Lung (tissue), 12 donors: ENCODE data around the gene LPCAT2. TPM values are rescaled to one million over a fixed set of nuclear protein-coding genes. Genes with fewer than 3 reads are reported as not detected.

ENCODE experiments used
- ATAC-seq: fragments of 200-7000 bp; cut with Tn5 transposase; one replicate; pipeline ENCODE4 v1.9.1; 2020; ENCODE audit warnings: moderate number of reproducible peaks; ENCODE audit not compliant: insufficient read depth, low FRiP score
- DNase-seq, 3 donors: peaks; one replicate each; pipeline ENCODE4 v3.0.0-alpha.2; 2013 to 2017
- H3K27ac ChIP-seq, 2 donors: one replicate each; pipeline ENCODE4 v1.5.1; 2013; ENCODE audit warnings: mild to moderate bottlenecking in 2 of 2, moderate library complexity in 2 of 2, control low read depth in 1 of 2, inconsistent platforms in 1 of 2, low read depth in 1 of 2, low read length in 1 of 2
- H3K27me3 ChIP-seq, 3 donors: one replicate each; pipeline ENCODE4 v1.5.1; 2013; ENCODE audit warnings: low read length in 2 of 3; ENCODE audit not compliant: control insufficient read depth in 3 of 3, insufficient read depth in 3 of 3
- H3K36me3 ChIP-seq, 4 donors: one replicate each; pipeline ENCODE4 v1.5.1; 2013; ENCODE audit warnings: low read length in 4 of 4, mild to moderate bottlenecking in 1 of 4, moderate library complexity in 1 of 4; ENCODE audit not compliant: control insufficient read depth in 4 of 4, insufficient read depth in 4 of 4
- H3K4me1 ChIP-seq, 5 donors: one replicate each; pipeline ENCODE4 v1.5.1; 2013; ENCODE audit warnings: low read length in 5 of 5, mild to moderate bottlenecking in 2 of 5, moderate library complexity in 1 of 5; ENCODE audit not compliant: control insufficient read depth in 5 of 5, insufficient read depth in 5 of 5
- H3K4me3 ChIP-seq: one replicate; pipeline ENCODE4 v1.5.1; 2013; ENCODE audit warnings: mild to moderate bottlenecking, control low read depth, moderate library complexity
- H3K9ac ChIP-seq, 2 donors: one replicate each; pipeline ENCODE4 v1.5.1; 2013; ENCODE audit warnings: low read length in 2 of 2, control low read depth in 1 of 2; ENCODE audit not compliant: insufficient read depth in 1 of 2
- H3K9me3 ChIP-seq, 4 donors: one replicate each; pipeline ENCODE4 v1.5.1; 2013; ENCODE audit warnings: low read length in 3 of 4, mild to moderate bottlenecking in 1 of 4, moderate library complexity in 1 of 4; ENCODE audit not compliant: control insufficient read depth in 4 of 4, insufficient read depth in 3 of 4
- WGBS, 2 donors: extraction: QIAGEN DNeasy Blood & Tissue Kit; methylation state at CpG; one replicate each; pipeline ENCODE4 v1.1.7; 2013; 5-methylcytosine and 5-hydroxymethylcytosine counted together
- polyA plus RNA-seq, 2 donors: library from polyadenylated mRNA; stranded (reverse); fragments of 200-250 nt; gene quantifications; one replicate each; pipeline ENCODE4 v1.2.1, GENCODE V29; 2013
- total RNA-seq, 2 donors: library from RNA; depleted of rRNA in 1 of 2; stranded (reverse); fragments of >200 nt in 1 of 2; gene quantifications; one replicate each; pipeline ENCODE4 v1.2.1, GENCODE V29; 2014 to 2021
- TF ChIP-seq, protein P1 (sequence below): IDR thresholded peaks from 2 replicates; pipeline ENCODE4 v1.5.1; 2012; ENCODE audit warnings: mild to moderate bottlenecking; ENCODE audit errors: control extremely low read depth, extremely low read depth
- donor health status: control.
- donor health status: control.
- donor health status: Bipolar disorder and iron deficiency.
- donor health status: healthy.
- donor health status: DM: yes; HTN: yes; CAD: no.

Gene LPCAT2
- total and polyA plus RNA-seq, 4 donors, result 9.5 to 25.3 (median 19.4) TPM

DNA sequence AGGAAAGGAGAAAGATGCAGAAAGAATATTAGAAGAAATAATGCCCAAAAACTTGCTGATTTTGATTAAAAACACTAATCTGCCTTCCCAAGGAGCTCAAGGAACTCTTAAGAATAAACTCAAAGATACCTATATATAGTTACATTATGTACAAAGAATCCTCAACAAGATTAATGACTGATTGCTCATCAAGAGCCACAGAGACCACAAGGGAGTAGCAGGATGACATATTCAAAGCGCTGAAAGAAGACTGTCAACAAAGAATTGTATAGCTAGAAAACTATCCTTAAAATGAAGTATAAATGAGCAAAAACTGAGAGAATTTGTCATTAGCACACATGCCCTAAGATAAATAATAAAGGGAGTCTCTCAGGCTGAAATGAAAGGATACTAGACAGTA is 6.2 kb downstream of the LPCAT2 start:
- peaks cover 0 to 19% (median 0%) of the 10 kb centered on the region in 4 donors for H3K36me3 ChIP-seq
- no peak overlapping the region for H3K9ac ChIP-seq
- 91 to 95% methylated on average over 1 of the region's 1 CpG for WGBS, 2 donors
- TF ChIP-seq, protein P1, sequence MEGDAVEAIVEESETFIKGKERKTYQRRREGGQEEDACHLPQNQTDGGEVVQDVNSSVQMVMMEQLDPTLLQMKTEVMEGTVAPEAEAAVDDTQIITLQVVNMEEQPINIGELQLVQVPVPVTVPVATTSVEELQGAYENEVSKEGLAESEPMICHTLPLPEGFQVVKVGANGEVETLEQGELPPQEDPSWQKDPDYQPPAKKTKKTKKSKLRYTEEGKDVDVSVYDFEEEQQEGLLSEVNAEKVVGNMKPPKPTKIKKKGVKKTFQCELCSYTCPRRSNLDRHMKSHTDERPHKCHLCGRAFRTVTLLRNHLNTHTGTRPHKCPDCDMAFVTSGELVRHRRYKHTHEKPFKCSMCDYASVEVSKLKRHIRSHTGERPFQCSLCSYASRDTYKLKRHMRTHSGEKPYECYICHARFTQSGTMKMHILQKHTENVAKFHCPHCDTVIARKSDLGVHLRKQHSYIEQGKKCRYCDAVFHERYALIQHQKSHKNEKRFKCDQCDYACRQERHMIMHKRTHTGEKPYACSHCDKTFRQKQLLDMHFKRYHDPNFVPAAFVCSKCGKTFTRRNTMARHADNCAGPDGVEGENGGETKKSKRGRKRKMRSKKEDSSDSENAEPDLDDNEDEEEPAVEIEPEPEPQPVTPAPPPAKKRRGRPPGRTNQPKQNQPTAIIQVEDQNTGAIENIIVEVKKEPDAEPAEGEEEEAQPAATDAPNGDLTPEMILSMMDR, result no peak
- peaks cover 0 to 13% (median 6%) of the 10 kb centered on the region in 4 donors for H3K9me3 ChIP-seq
- H3K27ac ChIP-seq, result no peak overlapping the region
- no peak overlapping the region for H3K4me3 ChIP-seq
- no peaks in the 10 kb centered on the region for H3K27me3 ChIP-seq
- no peaks in the 10 kb centered on the region for H3K4me1 ChIP-seq
- no peak for DNase-seq
- no peak for ATAC-seq

DNA sequence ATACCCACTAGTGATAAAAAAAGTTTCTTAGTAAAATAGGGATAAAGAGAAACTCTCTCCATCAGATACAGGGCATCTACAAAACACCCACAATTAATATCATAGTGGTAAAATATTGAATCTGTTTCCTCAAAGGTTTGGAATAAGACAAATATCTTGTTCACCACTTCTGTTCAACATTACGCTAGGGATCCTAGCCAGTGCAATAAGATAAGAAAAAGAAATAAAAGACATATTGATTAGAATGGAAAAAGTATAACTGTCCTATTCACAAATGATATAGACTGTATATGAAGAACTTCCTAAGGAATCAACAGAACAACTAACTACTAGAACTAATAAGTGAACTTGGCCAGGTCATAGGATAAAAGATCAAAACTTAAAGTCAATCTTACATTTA is 12.9 kb downstream of the LPCAT2 start:
- Histone ChIP-seq H3K4me3 (no peak overlapping the region), H3K27me3 (no peaks in the 10 kb centered on the region), H3K36me3 (no peaks in the 10 kb centered on the region), H3K4me1 (no peaks in the 10 kb centered on the region), H3K9ac (no peak overlapping the region), H3K9me3 (peaks cover 0 to 3% (median 0%) of the 10 kb centered on the region in 4 donors), H3K27ac (no peak overlapping the region)
- TF ChIP-seq, protein P1, result no peak
- WGBS, 2 donors, result 2 to 63% methylated on average over 1 of the region's 1 CpG
- ATAC-seq (no peak), DNase-seq (no peak)

DNA sequence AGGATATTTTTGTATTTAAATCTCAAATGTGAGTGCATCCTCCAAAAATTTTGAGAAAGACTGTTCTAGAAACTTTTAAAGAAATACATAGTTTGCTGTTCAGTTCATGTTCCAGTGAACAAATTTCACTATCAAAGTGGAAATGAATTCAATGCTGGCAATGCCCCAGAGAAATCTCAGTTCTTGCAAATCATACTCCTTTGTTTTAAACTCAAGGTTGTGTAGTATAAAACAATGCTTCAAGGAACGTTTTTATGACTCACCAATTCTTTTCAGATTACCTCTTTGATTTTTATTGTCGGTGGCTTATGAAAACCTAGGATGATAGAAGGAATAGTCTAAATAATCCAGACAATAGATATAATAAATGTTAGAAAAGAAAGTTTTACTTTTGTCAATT is 17.6 kb downstream of the LPCAT2 start:
- no peak overlapping the region for H3K9ac ChIP-seq
- 53 to 73% methylated on average over 2 of the region's 2 CpGs for WGBS, 2 donors

More for the DNA sequence above, 17.6 kb downstream of the LPCAT2 start:
- Histone ChIP-seq H3K9me3 (no peaks in the 10 kb centered on the region), H3K36me3 (peaks cover 0 to 10% (median 0%) of the 10 kb centered on the region in 4 donors), H3K4me1 (no peaks in the 10 kb centered on the region), H3K27ac (no peak overlapping the region), H3K4me3 (no peak overlapping the region), H3K27me3 (no peaks in the 10 kb centered on the region)
- ATAC-seq (no peak), DNase-seq (no peak)
- TF ChIP-seq, protein P1, result no peak
